GM12865 (cell line): ENCODE results near the gene C11orf87.

Experiments
- DNase-seq: peaks from one replicate; pipeline ENCODE4 v3.0.0; 2010; ENCODE audit warnings: low read depth
- H3K4me3 ChIP-seq: 2 replicates; pipeline ENCODE4 v1.5.1; 2011; ENCODE audit warnings: mild to moderate bottlenecking, low read depth, low read length, control low read depth
- CTCF ChIP-seq: IDR thresholded peaks from 2 replicates; pipeline ENCODE4 v1.5.1; 2011; ENCODE audit warnings: low read length, control low read depth, low read depth, inconsistent platforms; ENCODE audit not compliant: insufficient read depth; ENCODE audit errors: missing control alignments

The C11orf87 gene

DNA sequence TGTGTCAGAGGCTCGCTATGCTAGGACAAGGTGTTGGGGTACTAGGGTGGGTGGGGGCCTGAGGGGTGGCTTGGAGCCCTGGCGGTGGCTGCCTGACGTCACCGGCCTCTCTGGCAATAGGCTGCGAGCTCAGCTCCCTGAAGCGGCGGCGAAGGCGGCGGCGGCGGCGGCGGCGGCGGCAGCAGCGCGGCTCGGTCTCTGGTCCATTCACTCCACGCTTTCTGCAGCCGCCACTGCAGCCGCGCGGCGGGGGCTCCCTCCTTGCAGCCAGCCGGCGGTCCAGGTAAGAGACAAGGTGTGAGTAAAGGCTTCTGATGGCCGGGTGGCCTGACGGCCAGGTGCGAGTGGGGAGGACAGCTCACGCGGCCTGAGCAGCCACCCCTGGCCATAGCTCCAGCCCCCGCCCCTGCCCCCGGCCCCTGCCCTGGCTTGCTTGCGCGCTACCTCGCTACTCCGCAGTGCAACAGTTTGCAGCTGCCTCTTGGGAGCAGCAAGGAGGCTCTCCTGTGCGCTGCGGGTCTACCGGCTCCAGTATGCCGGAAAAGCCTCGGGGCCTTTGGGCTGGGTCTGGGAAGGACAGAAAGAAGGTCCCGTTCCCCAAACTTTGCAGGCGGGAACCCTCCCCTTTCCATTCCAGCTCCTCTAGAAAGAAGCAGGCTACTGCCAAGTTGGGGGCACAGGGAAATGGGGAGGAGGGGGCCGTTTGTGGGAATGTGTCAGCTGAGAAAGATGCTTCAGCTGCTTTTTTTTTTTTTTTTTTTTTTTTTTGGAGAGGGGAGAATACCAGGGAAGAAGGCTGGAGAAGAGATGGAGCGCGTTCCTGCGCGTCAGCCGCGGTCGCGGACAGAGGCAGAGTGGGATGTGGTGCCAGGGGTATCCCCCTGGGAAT lies at the start of gene C11orf87:
TSS of gene C11orf87 (plus strand) at position 210 of the 889 bp plus-strand sequence. CDS start 1,444 bp downstream, outside the sequence.
- no peak for TF ChIP-seq CTCF
- H3K4me3 ChIP-seq = no peak within 1 kb of the TSS
- DNase-seq = no peak

- no peak overlapping the region for H3K4me3 ChIP-seq
- no peak for TF ChIP-seq CTCF
- DNase-seq = no peak
Measured at GRCh38 chr11:109374032-109374431, 48.0 kb upstream of the C11orf87 start.

- TF ChIP-seq CTCF = no peak
- no peak for DNase-seq
- H3K4me3 ChIP-seq = no peak overlapping the region
Measured at GRCh38 chr11:109374441-109374840, 47.5 kb upstream of the C11orf87 start.

DNA sequence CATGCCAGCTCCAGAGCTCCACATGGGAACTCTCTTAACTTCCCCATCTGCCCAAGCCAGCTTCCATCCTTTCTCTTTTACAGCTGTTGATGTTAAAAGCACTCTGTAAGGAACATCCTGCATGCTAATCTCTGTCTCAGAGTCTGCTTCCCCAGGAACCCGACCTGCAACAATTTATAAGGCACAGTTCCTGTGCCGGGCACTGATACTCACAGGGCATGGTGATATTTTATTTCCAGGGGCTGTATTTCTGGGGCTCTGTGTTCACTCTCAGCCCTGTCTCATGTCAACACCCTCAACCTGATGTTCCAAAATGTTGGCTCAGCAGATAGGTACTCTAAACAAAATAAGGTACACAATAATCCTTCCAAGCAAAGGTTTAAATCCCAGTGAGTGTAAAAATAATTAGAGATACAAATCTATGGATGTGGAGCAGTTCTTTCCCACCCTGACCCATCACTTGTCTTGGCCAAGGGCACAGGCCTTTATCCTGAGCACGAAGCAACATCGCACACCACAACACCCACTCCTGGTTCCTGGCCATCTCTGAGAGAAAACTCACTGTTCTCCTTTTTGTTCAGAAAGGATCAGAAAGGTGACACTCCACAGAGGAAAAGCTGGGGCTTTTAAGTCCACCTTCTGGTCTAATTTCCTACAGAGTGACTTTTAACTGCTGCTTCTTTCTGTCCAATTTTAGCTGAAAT lies 44.8 kb upstream of the C11orf87 start:
- no peak overlapping the region for H3K4me3 ChIP-seq

GRCh38 chr11:109378034-109378433 lies 44.0 kb upstream of the C11orf87 start:
- TF ChIP-seq CTCF = no peak
- no peak overlapping the region for H3K4me3 ChIP-seq
- no peak for DNase-seq

More for the DNA sequence above, 44.8 kb upstream of the C11orf87 start:
- TF ChIP-seq CTCF = no peak
- no peak for DNase-seq

DNA sequence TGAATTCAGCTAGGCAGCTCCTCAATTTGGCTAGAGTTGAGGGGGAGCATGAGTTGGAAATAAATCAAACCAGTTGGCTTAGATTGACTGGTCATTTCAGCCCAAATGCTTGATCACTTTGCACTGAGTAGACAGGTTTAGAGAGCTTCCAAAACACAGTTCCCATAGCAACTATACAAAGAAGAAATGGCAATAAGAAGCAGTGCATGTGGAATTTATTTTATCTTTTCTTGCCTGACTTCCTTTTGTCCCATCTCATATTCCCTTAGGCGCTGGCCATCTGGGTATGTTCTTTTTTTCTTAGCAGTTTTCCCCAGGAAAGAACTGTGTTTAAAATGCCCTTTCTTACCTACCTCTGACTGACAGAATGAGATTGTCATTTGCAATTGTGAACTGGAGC lies 38.7 kb upstream of the C11orf87 start:
- TF ChIP-seq CTCF = no peak
- H3K4me3 ChIP-seq = no peak overlapping the region
- no peak for DNase-seq
